SH-SY5Y (cell line): ENCODE measurements around the gene ANTKMT.

ENCODE experiments used
- GATA2 ChIP-seq: IDR thresholded peaks from 2 replicates; pipeline ENCODE4 v1.6.1; 2011; ENCODE audit warnings: mild to moderate bottlenecking, low read depth, low read length
- GATA3 ChIP-seq: IDR thresholded peaks from 2 replicates; pipeline ENCODE4 v1.6.1; 2011; ENCODE audit warnings: low read depth, mild to moderate bottlenecking, low read length, moderate library complexity

DNA sequence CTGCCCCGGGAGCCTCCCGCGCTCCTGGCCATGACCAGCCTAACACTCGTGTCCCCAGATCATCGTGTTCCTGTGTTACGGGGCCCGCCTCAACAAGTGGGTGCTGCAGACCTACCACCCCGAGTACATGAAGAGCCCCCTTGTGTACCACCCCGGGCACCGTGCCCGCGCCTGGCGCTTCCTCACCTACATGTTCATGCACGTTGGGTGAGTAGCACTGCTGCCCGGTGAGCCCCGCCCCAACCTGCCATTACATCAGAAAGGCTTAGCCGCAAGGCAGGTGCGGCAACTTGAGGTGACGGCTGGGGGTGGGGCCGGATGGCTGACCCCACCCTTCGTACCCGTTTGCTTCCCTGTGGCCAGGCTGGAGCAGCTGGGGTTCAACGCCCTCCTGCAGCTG is 44.0 kb upstream of the ANTKMT start:
- TF ChIP-seq GATA2 (no peak), GATA3 (no peak)
